H9 (cell line): ENCODE measurements around the gene ITPKB. TPM values are rescaled to one million over a fixed set of nuclear protein-coding genes. Genes with fewer than 3 reads are reported as not detected.

Source experiments
- DNase-seq: peaks from one replicate; pipeline ENCODE4 v3.0.0-alpha.2; 2017
- H2AFZ ChIP-seq: one replicate; pipeline ENCODE4 v1.6.1; 2013; ENCODE audit warnings: mild to moderate bottlenecking, low read length, control low read depth, moderate library complexity
- H2AK5ac ChIP-seq: 2 replicates; pipeline ENCODE4 v1.6.1; 2013; ENCODE audit warnings: low read length, control low read depth, mixed read lengths; ENCODE audit not compliant: insufficient read length
- H2BK120ac ChIP-seq: one replicate; pipeline ENCODE4 v1.6.1; 2013; ENCODE audit warnings: low read depth, mild to moderate bottlenecking, low read length, control low read depth, inconsistent platforms; ENCODE audit not compliant: poor library complexity, severe bottlenecking
- H2BK12ac ChIP-seq: 2 replicates; pipeline ENCODE4 v1.6.1; 2013; ENCODE audit warnings: low read length, control low read depth, mixed read lengths, low read depth; ENCODE audit not compliant: insufficient read length
- H2BK15ac ChIP-seq: 2 replicates; pipeline ENCODE4 v1.6.1; 2013; ENCODE audit warnings: low read depth, low read length, control low read depth
- H2BK20ac ChIP-seq: one replicate; pipeline ENCODE4 v1.6.1; 2013; ENCODE audit warnings: low read depth, mild to moderate bottlenecking, low read length, control low read depth, inconsistent platforms; ENCODE audit not compliant: poor library complexity, severe bottlenecking
- H2BK5ac ChIP-seq: 2 replicates; pipeline ENCODE4 v1.6.1; 2013; ENCODE audit warnings: low read length, control low read depth, mixed read lengths; ENCODE audit not compliant: insufficient read length
- H3K14ac ChIP-seq: 2 replicates; pipeline ENCODE4 v1.6.1; 2013; ENCODE audit warnings: low read length, control low read depth; ENCODE audit not compliant: insufficient read depth
- H3K18ac ChIP-seq: 2 replicates; pipeline ENCODE4 v1.6.1; 2013; ENCODE audit warnings: low read depth, mild to moderate bottlenecking, mixed read lengths, low read length, control low read depth; ENCODE audit not compliant: insufficient read length
- H3K23ac ChIP-seq: 2 replicates; pipeline ENCODE4 v1.6.1; 2013; ENCODE audit warnings: low read length, control low read depth, mixed read lengths, low read depth; ENCODE audit not compliant: insufficient read length
- H3K23me2 ChIP-seq: 2 replicates; pipeline ENCODE4 v1.6.1; 2013; ENCODE audit warnings: low read depth, mild to moderate bottlenecking, mixed read lengths, low read length, control low read depth; ENCODE audit not compliant: insufficient read length, poor library complexity, severe bottlenecking
- H3K27ac ChIP-seq: 2 replicates; pipeline ENCODE4 v1.5.1; 2013; ENCODE audit warnings: low read length, control low read depth, mixed read lengths, low read depth; ENCODE audit not compliant: insufficient read length
- H3K27me3 ChIP-seq: 2 replicates; pipeline ENCODE4 v1.6.1; 2013; ENCODE audit warnings: low read length, control low read depth, inconsistent platforms; ENCODE audit not compliant: insufficient read depth
- H3K4ac ChIP-seq: 2 replicates; pipeline ENCODE4 v1.6.1; 2013; ENCODE audit warnings: low read depth, mild to moderate bottlenecking, control low read depth, inconsistent platforms, low read length, moderate library complexity
- H3K4me1 ChIP-seq: 2 replicates; pipeline ENCODE4 v1.6.1; 2013; ENCODE audit warnings: low read length, control low read depth, inconsistent platforms; ENCODE audit not compliant: insufficient read depth
- H3K4me2 ChIP-seq: 2 replicates; pipeline ENCODE4 v1.6.1; 2013; ENCODE audit warnings: low read length, control low read depth, mixed read lengths; ENCODE audit not compliant: insufficient read length, insufficient read depth
- H3K56ac ChIP-seq: 2 replicates; pipeline ENCODE4 v1.6.1; 2013; ENCODE audit warnings: low read depth, mild to moderate bottlenecking, mixed read lengths, low read length, control low read depth; ENCODE audit not compliant: insufficient read length
- H3K79me1 ChIP-seq: 2 replicates; pipeline ENCODE4 v1.6.1; 2013; ENCODE audit warnings: low read depth, mild to moderate bottlenecking, moderate library complexity, low read length, control low read depth, inconsistent platforms; ENCODE audit not compliant: insufficient read depth, poor library complexity, severe bottlenecking
- H3K79me2 ChIP-seq: 2 replicates; pipeline ENCODE4 v1.6.1; 2013; ENCODE audit warnings: low read length, control low read depth, inconsistent platforms; ENCODE audit not compliant: insufficient read depth
- H3K9ac ChIP-seq: 2 replicates; pipeline ENCODE4 v1.6.1; 2013; ENCODE audit warnings: low read length, control low read depth, mixed read lengths; ENCODE audit not compliant: insufficient read length; ENCODE audit errors: extremely low read depth
- H3K9me3 ChIP-seq: one replicate; pipeline ENCODE4 v1.6.1; 2013; ENCODE audit warnings: low read depth, low read length, inconsistent platforms; ENCODE audit not compliant: control insufficient read depth
- H3T11ph ChIP-seq: one replicate; pipeline ENCODE4 v1.6.1; 2013; ENCODE audit warnings: mild to moderate bottlenecking, low read length, control low read depth, inconsistent platforms
- H4K20me1 ChIP-seq: one replicate; pipeline ENCODE4 v1.6.1; 2013; ENCODE audit not compliant: control insufficient read depth, insufficient read length, insufficient read depth
- H4K5ac ChIP-seq: 2 replicates; pipeline ENCODE4 v1.6.1; 2013; ENCODE audit warnings: low read depth, mild to moderate bottlenecking, mixed read lengths, low read length, control low read depth; ENCODE audit not compliant: insufficient read length
- H4K8ac ChIP-seq: replicated peaks from 2 replicates; pipeline ENCODE4 v1.6.1; 2013; ENCODE audit warnings: low read length, control low read depth, mixed read lengths, low read depth; ENCODE audit not compliant: insufficient read length
- H4K91ac ChIP-seq: 2 replicates; pipeline ENCODE4 v1.6.1; 2013; ENCODE audit warnings: low read depth, mild to moderate bottlenecking, moderate library complexity, mixed read lengths, low read length, control low read depth; ENCODE audit not compliant: insufficient read length
- H3K27ac Mint-ChIP-seq, 3 experiments: 2 replicates in 2 of 3; 3 replicates in 1 of 3; pipeline ENCODE4 v1.8.0; 2020 to 2021; ENCODE audit warnings: mixed read lengths in 3 of 3, mild to moderate bottlenecking in 1 of 3, moderate library complexity in 1 of 3
- H3K27me3 Mint-ChIP-seq: 2 replicates; pipeline ENCODE4 v1.8.0; 2021; ENCODE audit warnings: low read depth, mild to moderate bottlenecking, moderate library complexity, mixed read lengths
- H3K36me3 Mint-ChIP-seq, 3 experiments: 2 replicates in 2 of 3; 3 replicates in 1 of 3; pipeline ENCODE4 v1.8.0; 2020 to 2021; ENCODE audit warnings: low read depth in 3 of 3, mixed read lengths in 3 of 3; ENCODE audit not compliant: insufficient read depth in 1 of 3
- H3K4me1 Mint-ChIP-seq, 2 experiments: 2 replicates each; pipeline ENCODE4 v1.8.0; 2020; ENCODE audit warnings: mixed read lengths in 2 of 2
- H3K4me3 Mint-ChIP-seq, 2 experiments: 2 replicates in 1 of 2; 3 replicates in 1 of 2; pipeline ENCODE4 v1.8.0; 2020 to 2021; ENCODE audit warnings: mild to moderate bottlenecking in 2 of 2, mixed read lengths in 2 of 2, moderate library complexity in 1 of 2
- H3K9me3 Mint-ChIP-seq, 2 experiments: 2 replicates in 1 of 2; 3 replicates in 1 of 2; pipeline ENCODE4 v1.8.0; 2020; ENCODE audit warnings: mild to moderate bottlenecking in 2 of 2, mixed read lengths in 2 of 2, moderate library complexity in 1 of 2
- CTCF ChIP-seq: fragments of 200-600 bp; sonication (generic); conservative IDR thresholded peaks from 3 replicates; pipeline ENCODE4 v1.8.0; 2021; ENCODE audit warnings: antibody characterized with exemption, mild to moderate bottlenecking
- WGBS: extraction: QIAGEN DNeasy Blood & Tissue Kit; methylation state at CpG from one replicate; pipeline ENCODE4 v1.1.7; 2013; ENCODE audit warnings: missing lambda C conversion rate, low lambda C conversion rate, mixed read lengths; ENCODE audit not compliant: insufficient read length; ENCODE audit errors: extremely low coverage; 5-methylcytosine and 5-hydroxymethylcytosine counted together
- total RNA-seq: library from RNA; stranded (reverse); gene quantifications from 2 replicates; pipeline ENCODE4 v1.2.1, GENCODE V29; 2021

ITPKB gene
- total RNA-seq, 1 experiment from 2014 or later: 3.8 TPM

- no peak for DNase-seq
- Histone ChIP-seq H2BK20ac (no peak overlapping the region), H2BK5ac (no peak overlapping the region), H3K4me2 (no peak overlapping the region), H3K18ac (peak overlapping the region; percentile 55), H2AFZ (no peak overlapping the region), H2BK120ac (no peak overlapping the region), H2BK12ac (no peak overlapping the region), H3T11ph (no peak overlapping the region), H3K4ac (no peak overlapping the region), H3K9ac (no peak overlapping the region), H3K4me1 (peaks cover 16% of the 10 kb centered on the region; the same call in 1 of the 2 replicates), H3K23ac (no peak overlapping the region), H4K8ac (no peak overlapping the region), H3K9me3 (no peaks in the 10 kb centered on the region), H2BK15ac (no peak overlapping the region), H4K20me1 (no peaks in the 10 kb centered on the region), H3K23me2 (no peaks in the 10 kb centered on the region), H2AK5ac (no peak overlapping the region), H4K5ac (no peak overlapping the region), H3K79me2 (no peaks in the 10 kb centered on the region), H3K56ac (no peak overlapping the region), H3K14ac (no peak overlapping the region; the same call in 1 of the 2 replicates), H4K91ac (no peak overlapping the region), H3K27ac (no peak overlapping the region), H3K27me3 (no peaks in the 10 kb centered on the region), H3K79me1 (no peaks in the 10 kb centered on the region)
- TF ChIP-seq CTCF: no peak
- Mint-ChIP-seq H3K4me3 (peak overlapping the region in 1 of 2 experiments; percentile 29; a peak in 1 of 5 replicates), H3K27me3 (peaks cover 2% of the 10 kb centered on the region), H3K27ac (peak overlapping the region; percentile 31 to 92 (median 88); a peak in 5 of 7 replicates), H3K36me3 (no peaks in the 10 kb centered on the region), H3K4me1 (peaks cover 60 to 70% of the 10 kb centered on the region in 2 experiments), H3K9me3 (peaks cover 0 to 3% of the 10 kb centered on the region in 2 experiments; a peak in 1 of 5 replicates)
- no CpG with 5 or more reads among the region's 11 CpGs for WGBS
Measured at GRCh38 chr1:226653311-226653921, 85.7 kb downstream of the ITPKB start.
